OCI-LY1 (cell line): ENCODE results near the gene PREX1.

Source experiments
- CTCF ChIP-seq: fragments of 200-600 bp; sonication (generic), shearing (Covaris generic); IDR thresholded peaks from 2 replicates; pipeline ENCODE4 v1.5.1; 2017; ENCODE audit warnings: mild to moderate bottlenecking, antibody characterized with exemption, low read length, moderate library complexity, mixed read lengths
- EZH2 ChIP-seq: fragments of 200-600 bp; sonication (generic), shearing (Covaris generic); IDR thresholded peaks from 2 replicates; pipeline ENCODE4 v1.8.0; 2017; ENCODE audit warnings: borderline replicate concordance, mixed run types, mild to moderate bottlenecking, antibody characterized with exemption, low read length, moderate library complexity, mixed read lengths

GRCh38 chr20:48828734-48829460 lies 1.1 kb upstream of the PREX1 start:
- TF ChIP-seq CTCF (no peak), EZH2 (no peak)
